ENCODE data around the gene TMPRSS3.

The TMPRSS3 gene

DNA sequence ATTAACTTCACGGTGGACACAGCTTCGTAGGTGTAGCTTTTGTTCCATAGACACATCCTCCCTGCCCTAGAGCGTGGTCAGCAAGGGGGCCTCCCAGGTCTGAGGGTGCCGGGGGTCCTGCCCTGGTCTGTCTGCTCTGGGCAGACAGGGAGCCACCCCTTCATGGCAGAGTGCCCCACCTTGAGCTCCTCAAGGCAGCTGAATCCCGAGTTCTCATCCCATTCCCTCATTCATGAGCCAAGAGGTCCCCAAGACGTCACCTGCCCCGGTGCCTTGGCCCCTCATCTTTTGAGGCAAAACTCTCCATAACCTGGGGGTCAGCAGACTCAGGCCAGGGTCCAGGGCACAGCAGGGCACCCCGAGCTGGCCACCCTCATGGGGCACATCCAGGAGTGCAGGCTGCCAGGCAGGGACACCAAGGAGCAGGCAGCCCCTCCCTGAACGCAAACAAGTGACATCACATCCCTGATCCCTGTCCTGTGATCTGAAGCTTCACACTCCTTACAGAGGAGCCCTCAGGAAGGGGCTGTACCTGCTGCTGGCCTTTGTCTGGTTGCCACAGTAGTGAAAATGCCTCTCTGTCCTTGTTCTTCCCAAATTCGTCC is 31.1 kb upstream of the TMPRSS3 start:
- TF ChIP-seq, protein P1, sequence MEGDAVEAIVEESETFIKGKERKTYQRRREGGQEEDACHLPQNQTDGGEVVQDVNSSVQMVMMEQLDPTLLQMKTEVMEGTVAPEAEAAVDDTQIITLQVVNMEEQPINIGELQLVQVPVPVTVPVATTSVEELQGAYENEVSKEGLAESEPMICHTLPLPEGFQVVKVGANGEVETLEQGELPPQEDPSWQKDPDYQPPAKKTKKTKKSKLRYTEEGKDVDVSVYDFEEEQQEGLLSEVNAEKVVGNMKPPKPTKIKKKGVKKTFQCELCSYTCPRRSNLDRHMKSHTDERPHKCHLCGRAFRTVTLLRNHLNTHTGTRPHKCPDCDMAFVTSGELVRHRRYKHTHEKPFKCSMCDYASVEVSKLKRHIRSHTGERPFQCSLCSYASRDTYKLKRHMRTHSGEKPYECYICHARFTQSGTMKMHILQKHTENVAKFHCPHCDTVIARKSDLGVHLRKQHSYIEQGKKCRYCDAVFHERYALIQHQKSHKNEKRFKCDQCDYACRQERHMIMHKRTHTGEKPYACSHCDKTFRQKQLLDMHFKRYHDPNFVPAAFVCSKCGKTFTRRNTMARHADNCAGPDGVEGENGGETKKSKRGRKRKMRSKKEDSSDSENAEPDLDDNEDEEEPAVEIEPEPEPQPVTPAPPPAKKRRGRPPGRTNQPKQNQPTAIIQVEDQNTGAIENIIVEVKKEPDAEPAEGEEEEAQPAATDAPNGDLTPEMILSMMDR (IDR thresholded peaks at IDR 0.05): no peak

DNA sequence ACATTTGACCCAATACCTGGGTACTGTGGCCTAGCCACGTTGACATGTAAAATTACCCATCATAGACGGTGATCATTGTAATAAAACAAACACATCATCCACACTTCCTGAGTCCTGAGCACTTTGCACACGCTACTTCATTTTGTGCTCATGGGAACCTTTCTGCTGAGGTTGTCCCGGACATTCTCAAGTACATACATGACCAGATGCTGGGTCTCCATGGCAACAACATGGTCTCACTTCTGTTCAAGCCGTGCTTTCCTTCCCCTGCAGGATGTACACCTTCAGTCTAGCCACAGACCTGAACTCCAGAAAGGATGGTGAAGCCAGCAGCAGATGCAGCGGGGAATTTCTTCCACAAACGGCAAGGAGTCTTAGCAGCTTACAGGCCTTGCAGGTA is 30.6 kb upstream of the TMPRSS3 start:
- TF ChIP-seq, protein P1 (IDR thresholded peaks at IDR 0.05): no peak

DNA sequence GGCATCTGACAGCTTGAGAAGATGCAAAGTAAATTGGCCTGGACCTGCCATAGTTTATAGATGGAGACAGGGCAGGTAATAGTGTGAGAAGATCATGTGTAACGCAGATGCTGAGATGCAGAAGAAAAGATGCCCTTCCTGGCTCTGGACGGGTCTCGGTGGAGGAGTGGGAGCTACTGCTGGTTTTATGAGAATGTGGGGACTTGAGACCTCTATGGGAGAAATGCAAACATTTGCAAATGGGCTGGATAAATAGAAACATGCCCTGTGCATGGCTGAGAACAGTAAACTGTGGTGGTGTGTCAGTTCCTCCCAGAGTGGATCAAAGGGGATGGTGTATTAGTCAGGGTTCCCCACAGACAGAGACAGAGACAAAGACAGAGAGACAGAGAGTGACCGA is 29.7 kb upstream of the TMPRSS3 start:
- TF ChIP-seq, protein P1 (IDR thresholded peaks at IDR 0.05): no peak

DNA sequence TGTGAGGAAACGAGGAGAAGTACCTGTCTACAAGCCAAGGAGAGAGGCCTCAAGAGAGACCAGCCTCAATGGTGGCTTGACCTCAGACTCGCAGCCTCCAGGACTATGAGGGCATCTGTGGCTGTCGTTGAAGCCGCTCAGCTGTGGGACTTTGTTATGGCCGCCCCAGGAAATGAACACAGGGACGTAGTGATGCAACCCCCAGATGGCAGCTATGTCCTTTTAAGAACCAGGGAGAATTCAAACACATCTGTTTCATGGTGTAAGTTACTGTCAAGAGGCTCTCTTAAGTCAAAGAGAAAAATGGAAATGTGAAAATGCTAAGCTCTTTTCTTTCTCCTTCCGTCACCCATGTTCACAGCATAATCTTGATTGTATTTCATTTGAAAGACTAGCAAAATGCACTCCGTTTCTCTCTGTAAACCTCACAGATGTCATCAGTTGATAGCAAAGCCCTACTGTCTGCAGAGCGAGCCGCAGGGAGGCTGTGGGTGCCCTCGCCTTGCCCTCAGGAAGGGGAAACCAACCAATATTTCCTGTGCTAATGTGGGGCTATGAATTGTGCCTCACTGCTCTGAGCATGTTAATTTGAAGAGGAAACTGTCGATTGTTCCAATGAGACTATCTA is 29.2 kb upstream of the TMPRSS3 start:
- TF ChIP-seq, protein P1 (IDR thresholded peaks at IDR 0.05): no peak

DNA sequence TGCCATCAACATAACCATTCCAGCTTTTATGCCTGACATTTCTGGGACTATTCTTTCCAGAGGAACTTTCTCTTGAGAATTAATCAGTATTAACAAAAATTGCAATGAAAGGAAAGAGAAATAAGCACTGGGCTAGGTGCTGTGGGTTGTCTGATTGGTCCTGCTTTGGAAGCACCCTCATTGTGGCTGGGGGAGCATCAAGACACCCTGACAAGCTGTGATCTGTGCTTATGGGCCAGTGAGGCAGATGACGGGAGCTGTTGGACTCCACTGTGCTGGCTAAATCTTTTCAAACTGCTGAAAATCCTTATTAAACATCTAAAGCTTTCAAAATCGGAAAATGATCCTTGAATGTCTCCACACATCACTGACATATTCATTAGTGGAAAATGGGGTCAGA is 27.8 kb upstream of the TMPRSS3 start:
- TF ChIP-seq, protein P1 (IDR thresholded peaks at IDR 0.05): no peak

DNA sequence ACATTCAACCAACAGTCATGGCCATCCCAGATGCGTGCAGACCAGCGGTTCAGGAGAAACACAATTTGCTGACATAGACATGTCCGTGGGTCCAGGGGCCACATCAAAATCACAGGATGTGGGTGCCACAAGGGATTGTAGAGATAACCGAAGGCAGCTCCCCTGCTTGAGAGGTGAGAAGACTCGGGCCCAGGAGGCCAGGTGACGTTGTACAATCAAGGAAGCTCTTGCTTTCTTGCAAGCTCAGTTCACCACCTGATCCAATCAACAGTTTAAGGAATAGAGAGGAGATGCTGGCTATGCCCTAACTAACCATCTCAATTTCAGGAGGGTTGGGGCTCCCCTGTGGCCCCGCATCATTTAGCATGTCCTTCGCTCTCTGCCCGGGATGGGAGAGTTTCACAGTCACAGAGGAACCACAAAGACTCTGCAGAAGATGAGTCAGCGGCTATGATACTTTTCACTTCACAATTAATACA is 27.4 kb upstream of the TMPRSS3 start:
- TF ChIP-seq, protein P1 (IDR thresholded peaks at IDR 0.05): no peak

DNA sequence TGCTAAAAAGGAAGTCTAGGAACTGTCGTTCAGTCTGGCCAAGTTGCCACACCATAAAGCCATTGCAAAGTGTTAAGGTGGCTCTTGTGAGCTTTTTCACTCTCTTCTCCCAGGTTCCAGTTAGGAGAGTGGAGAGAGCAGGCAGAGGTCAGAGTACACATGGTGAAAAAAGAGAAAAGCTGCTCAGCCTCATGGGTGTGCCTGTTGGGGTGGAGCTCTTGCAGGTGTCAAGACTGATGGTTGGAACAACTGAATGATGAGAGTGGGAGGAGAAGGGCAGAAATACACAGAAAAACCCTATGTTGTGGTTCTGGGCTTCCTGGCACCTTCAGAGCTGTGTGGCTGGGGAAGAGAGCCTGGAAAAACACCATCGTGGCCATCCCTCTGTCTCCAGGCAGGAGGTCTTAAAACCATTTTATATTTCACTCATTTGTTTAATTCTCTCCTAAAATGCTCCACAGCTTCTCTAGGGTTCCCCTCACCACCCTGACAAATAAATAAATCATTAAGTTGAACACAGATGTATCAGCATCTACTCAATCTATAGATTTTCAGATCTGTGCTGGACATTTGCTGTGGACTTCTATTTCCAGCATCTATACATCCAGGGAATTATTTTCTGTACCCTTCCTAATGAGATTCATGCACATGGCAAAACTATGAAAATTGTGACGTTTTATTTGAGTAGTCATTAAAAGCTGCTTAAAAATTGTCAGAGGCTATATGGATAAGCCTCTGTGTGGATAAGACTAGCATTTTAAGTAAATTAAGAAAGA is 25.4 kb upstream of the TMPRSS3 start:
- TF ChIP-seq, protein P1 (IDR thresholded peaks at IDR 0.05): no peak
